GM19023 (cell line): ENCODE measurements around the gene CEP290.
"Not testable (repeated sequence)": the region's sequence is repeated elsewhere in the genome, so short reads cannot be mapped to it uniquely, and the experiment has no call there.

Experiments
- ATAC-seq: cut with Tn5 transposase; IDR thresholded peaks from one replicate; pipeline ENCODE4 v1.9.1; 2021; ENCODE audit warnings: mild to moderate bottlenecking, moderate library complexity; ENCODE audit not compliant: unreplicated experiment

The CEP290 gene

DNA sequence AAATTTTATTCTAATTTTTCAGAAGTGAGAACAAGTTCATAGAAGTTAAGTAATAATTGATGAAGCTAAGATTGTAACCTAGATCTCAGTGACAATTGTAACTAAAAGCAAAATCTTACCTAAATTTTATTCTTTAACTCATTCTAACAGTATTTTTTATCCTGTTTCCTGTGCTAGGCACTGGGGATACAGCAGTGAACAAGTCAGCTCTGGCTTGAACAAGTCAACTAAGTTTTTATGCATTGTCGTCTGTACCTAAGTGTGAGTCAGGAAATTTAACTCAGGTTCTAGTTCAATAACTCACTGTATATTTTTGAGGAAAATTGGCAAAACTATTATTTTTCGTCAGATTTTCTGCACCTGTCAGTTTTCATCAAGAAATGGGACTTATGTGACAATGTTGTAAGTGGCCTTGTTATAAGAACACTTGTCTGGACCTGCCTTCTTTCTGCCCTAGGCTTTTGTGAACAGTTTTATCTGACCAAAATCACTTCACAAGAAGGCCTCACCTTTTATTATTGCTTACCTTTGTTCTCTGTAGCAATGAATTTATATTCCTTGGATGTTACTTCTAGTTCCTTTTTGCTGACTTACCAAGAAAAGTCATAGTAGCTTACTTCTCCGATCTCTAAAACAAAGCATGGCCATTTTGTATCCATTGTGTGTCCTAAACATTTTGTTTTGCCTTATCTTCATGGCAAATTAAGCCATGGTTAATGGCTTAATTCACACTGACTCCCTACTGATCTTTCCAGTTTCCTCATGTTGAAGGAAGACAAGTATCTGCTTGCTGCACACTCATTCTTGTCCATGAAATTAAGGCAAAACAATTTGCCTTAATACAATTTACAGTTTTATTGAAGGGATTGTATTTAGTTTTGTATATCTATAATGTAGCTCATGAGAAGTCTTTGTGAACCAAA, 2.9 kb upstream of the CEP290 start:
- ATAC-seq, result no peak

DNA sequence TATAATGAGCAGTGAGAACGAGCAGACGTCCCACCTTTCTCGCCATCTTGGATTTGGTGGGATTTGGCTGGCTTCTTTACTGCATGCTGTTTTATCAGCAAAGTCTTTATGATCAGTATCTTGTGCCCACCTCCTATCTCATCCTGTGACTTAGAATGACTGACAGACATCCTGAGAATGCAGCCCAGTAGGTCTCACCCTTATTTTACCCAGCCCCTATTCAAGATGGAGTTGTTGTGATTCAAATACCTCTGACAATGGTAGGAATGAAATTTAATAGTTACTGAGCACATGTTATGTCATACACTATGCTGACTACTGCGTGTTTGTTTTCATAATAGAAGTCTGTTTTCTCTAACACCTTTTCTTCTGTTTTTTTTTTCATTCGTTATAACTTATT, 2.1 kb upstream of the CEP290 start:
- ATAC-seq, result no peak

DNA sequence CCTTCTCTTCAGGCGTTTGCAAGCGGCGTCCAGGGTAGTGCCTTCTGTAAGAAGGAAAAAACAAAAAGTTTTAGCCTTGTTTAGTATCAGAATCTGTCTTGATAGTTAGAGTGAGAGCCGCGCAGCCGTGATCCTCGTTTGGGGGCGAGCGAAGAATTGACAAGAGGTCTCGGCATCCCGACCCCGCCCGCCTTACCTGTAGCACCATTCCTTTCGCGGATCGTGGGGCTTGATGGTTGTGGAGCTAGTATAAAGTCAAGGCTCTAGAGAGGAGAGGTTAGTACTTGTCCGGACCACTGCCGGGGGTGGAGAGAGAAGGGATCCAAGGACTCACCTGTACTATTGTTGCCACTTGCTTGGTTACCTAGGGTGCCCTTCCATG, 713 bp upstream of the CEP290 start:
- peak; percentile 5 for ATAC-seq

DNA sequence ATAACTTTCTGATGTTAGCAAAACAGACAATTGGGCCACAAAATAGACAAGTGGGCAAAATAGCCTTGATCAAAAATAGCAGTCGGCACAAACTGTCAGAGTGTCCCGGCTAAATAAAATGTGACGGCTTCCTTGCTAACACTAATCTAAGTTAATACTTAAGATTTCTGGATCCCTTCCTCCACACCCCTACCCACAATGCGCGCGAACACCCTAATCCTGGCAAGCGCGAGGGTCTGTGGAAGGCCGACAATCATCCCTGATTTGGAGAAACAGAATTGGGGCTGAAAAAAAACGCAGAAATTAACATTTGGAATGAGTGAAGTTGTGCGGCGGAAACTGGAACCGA, 489 bp downstream of the CEP290 start:
- no peak for ATAC-seq

DNA sequence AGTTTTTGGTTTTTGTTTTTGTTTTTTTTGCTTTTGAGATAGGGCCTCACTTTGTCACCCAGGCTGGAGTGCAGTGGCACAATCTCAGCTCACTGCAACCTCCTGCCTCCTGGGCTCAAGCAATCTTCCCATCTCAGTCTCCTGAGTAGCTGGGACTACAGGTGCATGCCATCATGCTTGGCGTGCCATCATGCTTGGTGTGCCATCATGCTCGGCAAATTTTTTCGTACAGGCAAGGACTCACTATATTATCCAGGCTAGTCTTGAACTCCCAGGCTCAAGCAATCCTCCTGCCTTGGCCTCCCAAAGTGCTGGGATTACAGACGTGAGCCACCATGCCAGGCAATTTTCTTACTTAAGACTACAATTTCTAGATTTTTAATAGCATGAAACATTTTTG, 2.2 kb downstream of the CEP290 start:
- not testable (repeated sequence) for ATAC-seq

DNA sequence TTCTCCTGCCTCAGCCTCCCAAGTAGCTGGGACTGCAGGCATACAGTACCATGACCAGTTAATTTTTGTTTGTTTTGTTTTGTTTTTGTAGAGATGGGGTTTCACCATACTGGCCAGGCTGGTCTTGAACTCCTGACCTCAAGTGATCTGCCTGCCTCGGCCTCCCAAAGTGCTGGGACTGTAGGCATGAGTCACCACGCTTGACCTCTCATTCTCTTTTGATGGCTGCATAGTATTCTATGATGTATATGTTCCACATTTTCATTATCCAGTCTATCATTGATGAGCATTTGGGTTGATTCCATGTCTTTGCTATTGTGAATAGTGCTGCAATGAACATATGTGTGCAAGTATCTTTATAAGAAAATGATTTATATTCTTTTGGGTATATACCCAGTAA, 8.7 kb downstream of the CEP290 start:
- ATAC-seq, result not testable (repeated sequence)

DNA sequence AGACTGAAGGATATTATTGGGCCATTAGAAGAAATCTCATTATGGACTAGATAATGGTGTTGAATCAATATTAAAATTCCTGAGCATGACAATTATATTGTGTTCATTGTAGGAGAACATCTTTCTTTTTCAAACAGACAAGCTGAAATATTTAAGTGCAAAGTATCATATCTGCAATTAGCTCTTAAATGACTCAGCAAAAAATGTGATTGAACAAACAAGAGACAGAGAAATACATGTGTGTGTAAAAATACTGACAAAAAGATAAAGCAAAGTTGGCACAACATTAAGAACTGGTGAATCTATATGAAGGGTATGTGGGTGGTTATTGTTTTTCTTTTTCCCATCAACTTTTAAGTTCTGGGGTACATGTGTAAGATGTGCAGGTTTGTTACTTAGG, 9.5 kb downstream of the CEP290 start:
- no peak for ATAC-seq

DNA sequence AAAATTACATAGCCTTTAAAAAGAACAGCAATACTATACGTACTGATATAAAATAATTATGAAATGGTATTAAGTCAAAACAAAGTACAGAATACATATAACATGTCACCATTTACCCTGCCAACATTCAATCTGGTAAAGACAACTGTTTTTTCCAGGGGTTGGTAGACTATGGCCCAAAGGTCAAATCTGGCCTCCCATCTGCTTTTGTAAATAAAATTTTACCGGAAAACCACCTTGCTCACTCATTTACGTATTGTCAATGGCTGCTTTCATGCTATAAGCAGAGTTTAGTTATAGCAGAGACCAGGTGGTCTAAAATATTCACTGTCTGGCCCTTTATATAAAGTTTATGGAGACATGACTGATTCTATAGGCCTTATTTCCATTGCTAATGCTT, 14.0 kb downstream of the CEP290 start:
- ATAC-seq, result no peak

DNA sequence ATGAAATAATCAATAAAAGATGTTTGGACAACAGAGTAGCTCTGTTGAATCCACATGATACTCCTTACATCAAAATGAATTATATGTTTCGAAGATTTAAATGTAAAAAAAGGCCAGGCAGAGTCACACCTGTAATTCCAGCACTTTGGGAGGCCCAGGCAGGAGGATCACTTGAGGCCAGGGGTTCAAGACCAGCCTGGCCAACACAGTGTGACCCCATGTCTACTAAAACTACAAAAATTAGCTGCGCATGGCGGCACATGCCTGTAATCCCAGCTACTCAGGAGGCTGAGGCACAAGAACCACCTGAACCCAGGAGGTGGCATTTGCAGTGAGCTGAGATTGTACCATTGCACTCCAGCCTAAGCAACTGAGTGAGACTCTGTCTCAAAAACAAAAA, 14.8 kb downstream of the CEP290 start:
- ATAC-seq, result no peak

DNA sequence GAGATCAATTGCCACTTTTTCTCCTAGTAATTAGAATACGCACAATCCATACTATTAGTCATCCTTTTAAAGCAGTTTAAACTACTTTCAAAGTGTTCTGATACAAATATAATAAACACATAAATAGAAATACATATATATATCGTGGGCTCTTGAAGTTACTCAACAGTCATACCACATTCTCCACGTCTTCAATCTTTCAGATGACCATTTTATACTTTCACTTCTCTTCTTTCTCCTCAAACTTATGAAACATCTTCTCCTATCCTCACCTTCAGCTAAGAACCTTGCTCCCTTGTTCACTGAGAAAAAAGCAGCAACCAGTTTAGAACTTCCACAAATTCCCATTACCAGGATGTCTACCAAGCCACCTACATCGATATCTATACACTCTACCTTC, 19.2 kb downstream of the CEP290 start:
- ATAC-seq, result no peak

DNA sequence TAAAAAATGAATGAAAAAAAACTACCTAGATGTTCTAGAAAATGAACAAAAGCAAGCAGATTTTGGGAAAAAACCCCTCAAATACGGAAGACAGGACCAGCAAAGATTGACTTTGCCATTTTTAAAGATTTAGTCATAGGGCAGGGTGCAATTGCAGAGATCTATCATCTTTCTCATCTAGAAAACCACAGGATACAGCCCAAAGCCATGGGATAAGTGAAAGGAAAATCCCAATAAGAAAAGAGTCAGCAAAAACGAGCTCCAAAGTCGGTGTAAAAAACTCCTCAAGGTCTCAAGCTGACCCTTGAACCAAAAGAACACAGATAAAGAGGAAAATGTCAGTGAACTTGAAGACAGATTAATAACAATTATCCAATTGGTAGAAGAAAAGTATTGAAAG, 28.0 kb downstream of the CEP290 start:
- ATAC-seq, result no peak

DNA sequence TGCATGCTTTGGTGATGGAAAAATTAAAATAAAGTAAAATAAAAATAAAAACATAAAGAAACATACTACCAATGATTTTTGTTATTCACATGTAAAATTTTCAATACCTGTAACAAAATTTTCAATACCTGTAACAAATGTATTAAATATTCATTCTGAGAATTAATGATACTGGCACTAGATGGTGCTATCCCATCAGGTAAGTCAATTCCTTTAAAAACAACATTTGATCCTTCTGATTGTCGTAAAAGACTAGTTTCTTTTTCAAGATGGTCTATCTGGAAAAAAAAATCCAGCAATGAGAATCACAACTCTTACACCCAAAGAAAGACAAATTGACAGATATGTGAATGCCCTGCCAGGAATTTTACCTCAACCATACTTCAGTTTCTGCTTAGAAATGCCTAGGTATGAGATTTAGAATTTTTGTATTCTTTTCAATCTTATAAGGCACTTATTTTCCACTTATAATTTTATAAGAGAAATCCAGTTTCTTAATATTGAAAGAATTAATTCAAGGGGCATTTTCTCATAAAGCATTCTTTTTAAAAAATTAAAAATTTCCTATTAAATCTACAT, 30.7 kb downstream of the CEP290 start:
- ATAC-seq, result no peak

DNA sequence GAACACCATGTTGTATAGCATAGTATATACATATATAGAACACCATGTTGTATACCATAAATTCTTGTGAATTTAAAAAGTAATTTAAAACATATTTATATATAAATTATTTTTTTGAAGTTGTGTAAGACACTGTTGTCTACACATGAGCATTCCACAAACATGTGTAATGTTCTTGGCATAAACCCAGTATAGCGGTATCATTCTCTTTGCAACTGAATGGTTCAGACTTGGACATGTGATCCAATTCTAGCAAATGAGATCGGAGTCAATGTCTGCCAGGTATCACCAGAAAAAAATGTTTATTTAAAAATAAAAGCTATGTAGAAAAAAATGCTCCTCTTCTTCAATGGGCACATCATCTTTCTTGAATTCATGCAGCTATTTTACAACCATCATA, 33.9 kb downstream of the CEP290 start:
- ATAC-seq, result no peak

DNA sequence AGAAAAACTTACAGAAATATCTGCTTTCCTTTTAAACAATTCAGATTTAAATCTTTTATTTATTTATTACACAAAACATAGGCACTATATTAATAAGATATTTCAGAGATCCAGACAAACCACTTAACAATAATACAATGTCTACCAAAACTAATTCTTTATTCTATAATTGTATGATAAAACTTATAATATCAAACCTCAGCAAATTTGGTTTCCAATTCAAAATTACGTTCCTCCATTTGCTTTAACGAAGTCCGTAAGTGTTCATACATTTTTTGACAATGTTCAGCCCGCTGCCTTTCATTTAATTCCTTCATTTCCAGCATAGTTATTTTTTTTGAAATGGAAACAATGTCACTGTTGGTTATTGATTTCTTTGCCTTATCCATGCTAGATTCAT, 48.3 kb downstream of the CEP290 start:
- no peak for ATAC-seq

DNA sequence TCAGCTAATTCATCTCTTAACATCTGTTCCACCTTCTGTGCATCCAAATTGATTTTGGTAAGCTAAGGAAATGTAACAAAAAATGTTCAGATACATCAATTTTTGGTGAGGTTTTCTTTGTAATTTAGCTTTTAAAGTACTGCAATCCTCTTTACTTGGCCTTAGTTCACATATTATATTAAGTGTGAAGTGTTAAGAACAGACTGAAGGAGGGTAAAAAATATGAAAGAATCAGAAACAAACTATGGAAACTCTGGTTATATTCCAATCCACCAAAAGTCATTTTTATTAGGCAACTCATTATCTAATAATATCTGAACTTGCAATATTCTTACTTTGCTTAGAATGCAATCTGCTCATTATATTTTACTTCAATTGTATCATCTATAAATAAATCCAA, 49.1 kb downstream of the CEP290 start:
- ATAC-seq, result no peak

DNA sequence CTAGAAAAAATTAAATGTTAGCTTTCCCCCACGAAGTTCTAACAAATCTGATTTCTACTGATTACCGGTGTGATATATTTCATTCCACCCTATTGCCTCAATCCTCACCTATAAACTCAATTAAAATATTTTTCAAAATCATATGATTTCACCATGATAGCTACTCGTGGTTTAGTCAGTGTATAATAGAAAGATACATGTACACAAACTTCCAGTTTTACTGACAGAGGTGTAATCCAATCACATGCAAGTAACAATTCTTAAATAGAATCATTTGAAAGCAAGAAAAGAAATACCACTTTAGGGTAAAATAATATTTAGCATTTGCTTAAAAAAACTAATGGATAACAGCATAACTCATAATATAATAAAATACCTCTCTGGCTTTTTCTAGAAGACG, 57.7 kb downstream of the CEP290 start:
- no peak for ATAC-seq

DNA sequence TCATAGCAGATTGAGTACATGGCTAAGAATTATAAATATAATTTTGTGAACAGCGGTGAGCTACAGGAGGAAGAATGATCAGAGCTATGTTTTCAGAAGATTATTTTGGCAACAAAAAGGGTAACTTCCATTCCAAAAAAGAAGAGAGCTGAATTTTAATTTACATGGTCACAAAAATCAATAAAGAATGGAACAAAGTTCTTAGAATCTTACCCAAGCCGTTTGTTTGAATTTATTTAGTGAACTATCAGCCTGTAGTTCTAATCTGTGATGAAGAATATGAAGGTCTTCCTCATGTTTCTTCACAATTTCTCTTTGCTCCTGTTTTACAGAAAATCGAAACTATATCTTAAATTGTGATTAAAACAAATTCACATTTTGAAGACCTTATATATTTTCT, 58.3 kb downstream of the CEP290 start:
- ATAC-seq, result no peak

DNA sequence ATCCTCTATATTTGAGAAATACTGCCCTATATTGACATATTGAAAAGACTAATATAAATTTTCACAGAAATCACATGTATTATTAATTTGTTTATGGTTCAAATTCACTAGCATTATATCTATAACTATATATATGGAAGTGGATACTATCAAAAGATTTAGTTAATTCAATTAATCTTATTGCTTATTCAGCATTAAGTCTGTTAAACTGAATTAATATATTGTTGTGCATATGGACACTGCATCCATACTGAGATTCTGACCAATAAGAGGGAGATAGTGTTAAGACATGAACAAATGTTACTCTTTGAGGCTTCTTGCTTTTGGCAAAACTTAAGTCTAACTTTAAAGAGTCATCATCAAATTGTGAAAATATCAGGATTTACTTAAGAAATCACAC, 60.6 kb downstream of the CEP290 start:
- ATAC-seq, result no peak

DNA sequence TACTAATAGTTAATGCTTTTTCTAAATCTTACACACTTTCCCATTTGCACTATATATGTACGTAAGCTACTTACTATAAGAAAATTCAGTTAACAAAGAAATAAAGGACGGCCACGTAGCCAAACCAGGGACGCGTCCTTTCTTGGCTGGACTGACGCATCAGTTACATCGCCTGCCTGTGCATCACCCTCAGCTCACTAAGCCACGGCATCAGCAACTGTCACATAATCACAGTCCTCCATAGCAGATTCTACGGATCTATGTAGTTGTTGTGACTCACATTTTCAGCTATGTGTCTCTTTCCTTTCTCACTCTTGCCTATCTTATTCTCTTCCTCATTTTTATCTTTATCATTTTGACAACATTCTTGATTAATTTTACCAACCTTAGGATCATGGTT, 74.6 kb downstream of the CEP290 start:
- no peak for ATAC-seq

DNA sequence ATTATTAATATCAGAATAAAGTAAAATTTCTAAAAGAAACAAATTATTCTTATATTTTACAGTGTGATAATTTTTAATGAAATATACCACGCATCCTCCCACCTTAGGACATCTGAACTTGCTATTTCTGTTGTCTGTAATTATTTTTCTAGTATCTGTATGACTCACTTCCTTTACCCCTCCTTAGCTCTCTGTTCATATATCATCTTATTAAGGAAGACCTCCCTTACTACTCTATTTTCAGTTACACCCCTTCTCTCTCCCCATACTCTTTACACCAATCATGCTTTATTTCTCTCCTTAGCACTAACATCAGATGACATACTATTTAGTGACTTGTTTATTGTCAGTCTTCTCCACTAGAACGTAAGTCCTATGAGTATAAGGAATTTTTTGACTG, 78.5 kb downstream of the CEP290 start:
- ATAC-seq, result no peak

DNA sequence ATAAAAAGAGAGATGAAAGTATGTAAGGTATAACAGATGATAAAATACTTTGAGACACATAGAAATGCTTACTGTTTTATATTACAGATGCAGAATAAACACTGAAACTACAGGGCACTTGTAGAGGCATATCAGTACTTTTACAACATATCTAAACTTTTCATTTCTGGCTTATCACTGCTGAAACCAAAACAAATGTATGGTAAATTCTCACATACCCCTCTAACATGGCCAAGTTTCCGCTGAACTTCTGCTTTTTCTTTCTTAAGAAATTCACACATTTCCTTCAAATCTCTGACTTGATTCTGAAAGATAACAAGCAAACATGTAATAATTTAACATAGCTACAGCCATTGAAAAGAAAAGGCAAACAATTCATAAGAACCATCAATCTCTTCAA, 79.4 kb downstream of the CEP290 start:
- ATAC-seq, result peak; percentile 63

DNA sequence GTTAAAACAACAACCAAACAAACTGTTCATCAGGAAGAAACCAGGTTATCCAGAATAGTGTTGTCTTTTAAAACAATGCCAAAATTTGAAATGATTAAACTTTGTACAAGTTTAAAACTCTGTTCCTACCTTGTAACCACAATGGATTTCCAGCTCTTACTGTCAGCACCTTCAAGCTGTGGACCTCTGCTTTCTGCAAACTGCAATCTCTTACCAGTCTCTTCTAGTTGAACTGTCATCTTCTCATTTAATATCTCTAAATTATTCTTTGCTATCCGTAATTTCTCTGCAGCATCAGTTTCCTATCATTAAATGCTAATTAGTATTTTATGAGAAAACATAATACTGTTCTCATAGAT, 83.2 kb downstream of the CEP290 start:
- no peak for ATAC-seq
